ENCODE data around the gene PARP4.

DNA sequence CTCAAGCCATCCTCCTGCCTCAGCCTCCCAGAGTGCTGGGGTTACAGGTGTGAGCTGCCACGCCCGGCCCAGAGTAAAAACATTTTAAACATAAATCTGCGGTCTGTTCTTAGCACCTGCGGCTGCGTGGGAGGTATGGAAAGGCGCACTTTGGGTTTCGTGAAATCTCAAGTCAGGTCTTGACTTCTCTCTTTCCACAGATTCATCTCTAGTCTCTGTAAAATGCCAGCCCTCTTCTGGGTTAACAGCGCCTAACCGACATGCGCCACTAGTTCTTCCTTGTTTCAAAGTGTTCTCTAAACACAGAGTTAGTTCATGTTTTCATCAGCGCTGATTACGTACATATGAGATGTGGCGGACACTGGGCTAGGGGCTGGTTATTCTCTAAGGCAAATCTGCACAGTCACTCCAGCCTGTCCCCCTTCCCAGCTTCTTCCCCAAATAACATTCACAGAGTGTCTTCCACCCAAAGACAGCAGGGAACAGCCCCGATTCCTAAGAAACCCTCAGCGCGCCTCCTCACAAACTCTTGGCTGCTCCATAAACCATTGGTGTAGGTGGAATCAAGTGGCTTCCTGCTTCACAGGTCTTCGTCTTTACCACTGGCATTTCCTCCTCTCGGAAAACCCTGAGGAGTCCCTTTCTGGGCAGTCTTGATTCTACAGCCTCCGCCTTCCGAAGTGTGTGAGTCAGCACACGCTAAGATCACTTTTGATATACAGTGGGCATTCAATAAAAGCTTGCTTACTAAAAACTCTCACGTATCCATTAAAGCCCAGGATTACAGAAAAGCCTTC is 1.4 kb downstream of the PARP4 start:
- TF ChIP-seq POLR2A (IDR thresholded peaks at IDR 0.05): no peak
- TF ChIP-seq, protein P1, sequence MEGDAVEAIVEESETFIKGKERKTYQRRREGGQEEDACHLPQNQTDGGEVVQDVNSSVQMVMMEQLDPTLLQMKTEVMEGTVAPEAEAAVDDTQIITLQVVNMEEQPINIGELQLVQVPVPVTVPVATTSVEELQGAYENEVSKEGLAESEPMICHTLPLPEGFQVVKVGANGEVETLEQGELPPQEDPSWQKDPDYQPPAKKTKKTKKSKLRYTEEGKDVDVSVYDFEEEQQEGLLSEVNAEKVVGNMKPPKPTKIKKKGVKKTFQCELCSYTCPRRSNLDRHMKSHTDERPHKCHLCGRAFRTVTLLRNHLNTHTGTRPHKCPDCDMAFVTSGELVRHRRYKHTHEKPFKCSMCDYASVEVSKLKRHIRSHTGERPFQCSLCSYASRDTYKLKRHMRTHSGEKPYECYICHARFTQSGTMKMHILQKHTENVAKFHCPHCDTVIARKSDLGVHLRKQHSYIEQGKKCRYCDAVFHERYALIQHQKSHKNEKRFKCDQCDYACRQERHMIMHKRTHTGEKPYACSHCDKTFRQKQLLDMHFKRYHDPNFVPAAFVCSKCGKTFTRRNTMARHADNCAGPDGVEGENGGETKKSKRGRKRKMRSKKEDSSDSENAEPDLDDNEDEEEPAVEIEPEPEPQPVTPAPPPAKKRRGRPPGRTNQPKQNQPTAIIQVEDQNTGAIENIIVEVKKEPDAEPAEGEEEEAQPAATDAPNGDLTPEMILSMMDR (IDR thresholded peaks at IDR 0.05): no peak

Measured in right lobe of liver (tissue), 4 donors.